NCI-H128 (cell line): ENCODE data around the gene PHF13.
"Not testable (repeated sequence)": the region's sequence is repeated elsewhere in the genome, so short reads cannot be mapped to it uniquely, and the experiment has no call there.

ENCODE experiments used
- DNase-seq: peaks from one replicate; lab custom pipeline; 2025; ENCODE audit not compliant: unreplicated experiment; lab: John Stamatoyannopoulos, UW

PHF13 gene

GRCh38 chr1:6627031-6627430 lies 13.5 kb downstream of the PHF13 start:
- no peak for DNase-seq

GRCh38 chr1:6627841-6628545 lies 14.5 kb downstream of the PHF13 start:
- DNase-seq, result no peak

GRCh38 chr1:6628971-6629479 lies 15.5 kb downstream of the PHF13 start:
- no peak for DNase-seq

- DNase-seq, result no peak
These were observed 16.5 kb downstream of the PHF13 start for GRCh38 chr1:6630027-6630426.

- DNase-seq, result no peak
These were observed 17.5 kb downstream of the PHF13 start for GRCh38 chr1:6631058-6631457.

GRCh38 chr1:6632588-6633514 lies 19.3 kb downstream of the PHF13 start:
- no peak for DNase-seq

GRCh38 chr1:6634371-6635052 lies 21.0 kb downstream of the PHF13 start:
- no peak for DNase-seq

GRCh38 chr1:6635161-6635909 lies 21.8 kb downstream of the PHF13 start:
- no peak for DNase-seq

- no peak for DNase-seq
These were observed 22.6 kb downstream of the PHF13 start for GRCh38 chr1:6635910-6636760.

GRCh38 chr1:6636778-6637177 lies 23.2 kb downstream of the PHF13 start:
- not testable (repeated sequence) for DNase-seq

- no peak for DNase-seq
These were observed 24.2 kb downstream of the PHF13 start for GRCh38 chr1:6637770-6638169.

- no peak for DNase-seq
These were observed 24.7 kb downstream of the PHF13 start for GRCh38 chr1:6638226-6638625.

GRCh38 chr1:6640867-6641266 lies 27.3 kb downstream of the PHF13 start:
- DNase-seq, result not testable (repeated sequence)

- no peak for DNase-seq
These were observed 31.5 kb downstream of the PHF13 start for GRCh38 chr1:6645018-6645417.

- peak; percentile 34 for DNase-seq
These were observed 33.1 kb downstream of the PHF13 start for GRCh38 chr1:6646499-6647148.

GRCh38 chr1:6648556-6648955 lies 35.0 kb downstream of the PHF13 start:
- DNase-seq, result no peak

- DNase-seq, result no peak
These were observed 38.4 kb downstream of the PHF13 start for GRCh38 chr1:6651909-6652308.

GRCh38 chr1:6652986-6653385 lies 39.5 kb downstream of the PHF13 start:
- DNase-seq, result no peak
